Fibroblast of pulmonary artery (primary cell): ENCODE results near the gene CTTNBP2NL.
A peak's percentile ranks its signal among the peaks of the same experiment; 100 is the strongest.

ENCODE experiments used
- DNase-seq: peaks from one replicate; pipeline ENCODE4 v3.0.0-alpha.2; 2010; ENCODE audit warnings: low read depth
- H3K4me3 ChIP-seq: replicated peaks from 2 replicates; pipeline ENCODE4 v1.5.1; 2011; ENCODE audit warnings: low read depth, mild to moderate bottlenecking, control low read depth, low read length, moderate library complexity
- TF ChIP-seq, protein P1 (sequence below): IDR thresholded peaks from 2 replicates; pipeline ENCODE4 v1.5.1; 2011; ENCODE audit warnings: mild to moderate bottlenecking, control low read depth, low read length, inconsistent platforms; ENCODE audit errors: missing control alignments

The CTTNBP2NL gene

GRCh38 chr1:112506306-112506705, 110.3 kb downstream of the CTTNBP2NL start:
- no peak for DNase-seq
- no peak overlapping the region for H3K4me3 ChIP-seq
- TF ChIP-seq, protein P1, sequence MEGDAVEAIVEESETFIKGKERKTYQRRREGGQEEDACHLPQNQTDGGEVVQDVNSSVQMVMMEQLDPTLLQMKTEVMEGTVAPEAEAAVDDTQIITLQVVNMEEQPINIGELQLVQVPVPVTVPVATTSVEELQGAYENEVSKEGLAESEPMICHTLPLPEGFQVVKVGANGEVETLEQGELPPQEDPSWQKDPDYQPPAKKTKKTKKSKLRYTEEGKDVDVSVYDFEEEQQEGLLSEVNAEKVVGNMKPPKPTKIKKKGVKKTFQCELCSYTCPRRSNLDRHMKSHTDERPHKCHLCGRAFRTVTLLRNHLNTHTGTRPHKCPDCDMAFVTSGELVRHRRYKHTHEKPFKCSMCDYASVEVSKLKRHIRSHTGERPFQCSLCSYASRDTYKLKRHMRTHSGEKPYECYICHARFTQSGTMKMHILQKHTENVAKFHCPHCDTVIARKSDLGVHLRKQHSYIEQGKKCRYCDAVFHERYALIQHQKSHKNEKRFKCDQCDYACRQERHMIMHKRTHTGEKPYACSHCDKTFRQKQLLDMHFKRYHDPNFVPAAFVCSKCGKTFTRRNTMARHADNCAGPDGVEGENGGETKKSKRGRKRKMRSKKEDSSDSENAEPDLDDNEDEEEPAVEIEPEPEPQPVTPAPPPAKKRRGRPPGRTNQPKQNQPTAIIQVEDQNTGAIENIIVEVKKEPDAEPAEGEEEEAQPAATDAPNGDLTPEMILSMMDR = no peak

DNA sequence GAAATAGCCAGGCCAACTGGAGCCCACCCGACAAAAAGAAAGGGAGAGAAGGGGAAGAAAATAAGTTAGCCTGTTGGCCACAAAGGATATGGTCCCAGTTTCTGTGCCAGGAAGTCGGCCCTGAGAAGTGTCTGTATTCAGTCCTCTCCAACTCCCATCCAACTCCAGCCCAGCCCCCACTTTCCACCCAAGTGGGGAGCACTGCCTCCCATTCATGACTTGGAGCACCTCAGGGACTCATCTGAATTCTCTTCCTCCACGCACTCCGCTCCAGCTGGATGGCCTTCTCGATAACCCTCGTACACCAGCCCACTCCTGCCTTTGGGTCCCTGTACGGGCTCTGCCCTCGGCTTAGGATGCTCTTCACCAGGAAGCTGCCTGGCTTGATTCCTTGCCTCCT, 110.7 kb downstream of the CTTNBP2NL start:
- no peak for DNase-seq
- TF ChIP-seq, protein P1 = no peak
- no peak overlapping the region for H3K4me3 ChIP-seq

DNA sequence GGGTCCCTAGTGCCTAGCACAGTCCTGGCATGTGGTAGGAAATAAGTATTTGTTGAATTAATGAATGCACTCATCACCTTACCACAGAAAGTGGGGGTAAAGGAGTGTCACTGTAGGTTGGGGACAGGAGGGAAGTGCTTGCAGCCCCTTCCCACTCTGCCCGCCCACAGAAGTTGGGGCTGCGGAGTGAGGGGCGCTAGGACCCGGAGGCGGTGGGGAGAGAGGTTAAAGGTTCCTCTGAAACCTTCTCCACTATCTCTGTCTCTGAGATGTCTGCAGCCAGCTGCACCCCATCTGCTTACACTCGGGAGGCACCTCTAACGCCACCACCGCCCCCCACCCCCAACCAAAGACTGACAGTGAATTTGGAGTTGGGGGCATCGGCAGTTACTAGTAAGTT, 111.3 kb downstream of the CTTNBP2NL start:
- TF ChIP-seq, protein P1 = no peak
- no peak for DNase-seq
- H3K4me3 ChIP-seq = no peak overlapping the region

DNA sequence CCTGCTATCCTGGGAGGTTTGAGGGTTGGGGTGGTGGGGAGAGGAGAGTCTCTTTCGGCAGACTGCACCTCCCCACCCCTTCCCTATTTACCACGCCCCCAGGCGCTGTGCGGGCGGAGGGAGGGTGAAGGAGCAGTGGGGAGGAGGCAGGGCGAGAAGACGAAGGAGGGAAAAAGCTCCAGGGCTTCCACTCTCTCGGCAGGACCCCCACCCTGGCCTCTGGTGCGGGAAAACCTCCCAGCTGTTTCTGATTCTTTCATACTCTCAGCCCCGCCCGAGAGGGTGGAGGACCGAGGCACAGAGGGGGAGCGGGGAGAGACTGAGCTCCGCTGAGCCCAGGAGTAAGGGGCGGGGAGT, 111.9 kb downstream of the CTTNBP2NL start:
- TF ChIP-seq, protein P1 = no peak
- H3K4me3 ChIP-seq = peak overlapping the region; percentile 49
- DNase-seq = no peak

- no peak for DNase-seq
- TF ChIP-seq, protein P1 = no peak
These were observed 112.4 kb downstream of the CTTNBP2NL start, which contains the start of gene WNT2B for GRCh38 chr1:112508278-112509004. Gene WNT2B, plus strand, starts transcription at chr1:112508965. Its CDS starts 298 bp downstream, at chr1:112509263.

DNA sequence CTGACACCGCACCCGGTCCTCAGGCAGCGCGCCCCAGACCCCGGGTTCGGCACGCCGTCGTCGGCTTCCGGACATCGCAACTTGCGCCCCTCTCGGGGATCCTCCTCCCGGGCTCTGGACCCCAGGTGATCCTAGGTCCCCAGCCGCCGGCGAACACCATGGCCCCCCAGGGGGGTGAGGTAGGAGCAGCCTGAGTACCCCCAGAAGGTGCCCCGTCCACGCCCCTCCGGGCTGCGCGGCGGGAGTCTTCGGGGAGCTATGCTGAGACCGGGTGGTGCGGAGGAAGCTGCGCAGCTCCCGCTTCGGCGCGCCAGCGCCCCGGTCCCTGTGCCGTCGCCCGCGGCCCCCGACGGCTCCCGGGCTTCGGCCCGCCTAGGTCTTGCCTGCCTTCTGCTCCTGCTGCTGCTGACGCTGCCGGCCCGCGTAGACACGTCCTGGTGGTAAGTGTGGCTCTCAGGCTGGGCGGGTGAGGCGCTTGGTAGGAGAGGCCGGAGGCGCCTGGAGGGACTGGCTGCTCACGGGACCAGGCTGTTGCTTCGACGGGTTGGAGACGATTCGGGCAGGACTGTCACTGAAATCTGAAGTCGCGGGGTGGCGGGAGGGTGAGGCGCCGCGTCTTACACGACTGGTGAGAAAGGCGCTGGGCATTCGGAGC, 113.1 kb downstream of the CTTNBP2NL start:
- peak overlapping the region; percentile 49 for H3K4me3 ChIP-seq
- TF ChIP-seq, protein P1 = no peak
- DNase-seq = no peak

More at GRCh38 chr1:112508278-112509004, 112.4 kb downstream of the CTTNBP2NL start, which contains the start of gene WNT2B:
- H3K4me3 ChIP-seq = peak within 1 kb of the TSS; percentile 49
